ENCODE data around the gene PLA2G4E.

Gene PLA2G4E

DNA sequence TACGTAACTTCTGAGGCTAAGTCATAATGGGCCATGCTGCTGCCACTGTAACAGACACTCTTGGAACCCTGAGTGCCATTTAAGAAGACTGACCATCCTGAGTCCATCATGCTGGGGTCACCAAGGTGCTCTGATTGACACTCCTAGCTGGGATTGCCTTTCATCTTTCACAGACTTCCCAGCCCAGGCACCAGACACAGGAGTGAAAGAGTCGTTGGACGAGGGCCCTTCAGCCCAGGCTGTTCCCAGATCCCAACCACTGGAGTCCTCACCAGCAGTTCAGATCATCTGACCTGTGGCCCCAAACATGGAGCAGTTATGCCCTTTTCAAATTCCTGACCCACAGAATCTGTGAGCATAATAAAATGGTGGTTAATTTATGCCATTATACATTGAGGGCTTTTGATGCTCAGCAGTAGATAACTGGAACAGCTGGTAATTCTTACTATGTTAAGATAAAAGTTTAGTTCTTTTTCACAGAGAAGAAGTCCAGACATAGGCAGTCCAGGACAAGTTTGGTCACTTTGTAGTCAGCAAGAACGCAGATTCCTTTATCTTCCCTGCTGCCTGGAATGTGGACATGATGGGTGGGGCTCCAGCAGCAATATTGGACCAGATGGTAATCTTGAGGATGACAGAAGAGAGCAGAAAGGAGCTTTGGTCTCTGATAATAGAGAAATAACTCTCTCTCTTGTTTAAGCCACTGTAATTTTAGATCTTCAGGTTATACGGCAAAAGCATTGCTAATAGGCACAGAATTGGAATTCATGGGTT, 41.2 kb downstream of the PLA2G4E start:
- no peaks in the 10 kb centered on the region for H3K9me3 ChIP-seq (ENCODE audit: control insufficient read depth in 5 of 5, low read length in 5 of 5)
- no peak overlapping the region for H3K9ac ChIP-seq (ENCODE audit: low read length in 5 of 5)
- H3K4me3 ChIP-seq (ENCODE audit: low read depth in 1 of 5, low read length in 5 of 5), result no peak overlapping the region
- no peak overlapping the region for H3K27ac ChIP-seq (ENCODE audit: low read depth, low read length)
- H3K27me3 ChIP-seq (ENCODE audit: control insufficient read depth in 5 of 5, insufficient read depth in 4 of 5, low read length in 5 of 5), result no peaks in the 10 kb centered on the region
- no peaks in the 10 kb centered on the region for H3K36me3 ChIP-seq (ENCODE audit: control insufficient read depth in 5 of 5, insufficient read depth in 5 of 5, low read length in 5 of 5)
- H3K4me1 ChIP-seq (ENCODE audit: control insufficient read depth in 5 of 5, insufficient read depth in 5 of 5, low read length in 5 of 5), result peaks cover 0 to 14% (median 10%) of the 10 kb centered on the region in 5 donors

- no peak overlapping the region for H3K27ac ChIP-seq (ENCODE audit: low read depth, low read length)
- H3K9ac ChIP-seq (ENCODE audit: low read length in 5 of 5), result no peak overlapping the region
- H3K9me3 ChIP-seq (ENCODE audit: control insufficient read depth in 5 of 5, low read length in 5 of 5), result no peaks in the 10 kb centered on the region
- no peak overlapping the region for H3K4me3 ChIP-seq (ENCODE audit: low read depth in 1 of 5, low read length in 5 of 5)
- H3K27me3 ChIP-seq (ENCODE audit: control insufficient read depth in 5 of 5, insufficient read depth in 4 of 5, low read length in 5 of 5), result no peaks in the 10 kb centered on the region
- no peaks in the 10 kb centered on the region for H3K36me3 ChIP-seq (ENCODE audit: control insufficient read depth in 5 of 5, insufficient read depth in 5 of 5, low read length in 5 of 5)
- H3K4me1 ChIP-seq (ENCODE audit: control insufficient read depth in 5 of 5, insufficient read depth in 5 of 5, low read length in 5 of 5), result peaks cover 0 to 14% (median 10%) of the 10 kb centered on the region in 5 donors
Measured at GRCh38 chr15:41978534-41978933, 42.3 kb downstream of the PLA2G4E start.

GRCh38 chr15:41977757-41978383, 43.0 kb downstream of the PLA2G4E start:
- Histone ChIP-seq H3K4me1 (ENCODE audit: control insufficient read depth in 5 of 5, insufficient read depth in 5 of 5, low read length in 5 of 5) (peaks cover 0 to 14% (median 12%) of the 10 kb centered on the region in 5 donors), H3K4me3 (ENCODE audit: low read depth in 1 of 5, low read length in 5 of 5) (no peak overlapping the region), H3K9ac (ENCODE audit: low read length in 5 of 5) (no peak overlapping the region), H3K36me3 (ENCODE audit: control insufficient read depth in 5 of 5, insufficient read depth in 5 of 5, low read length in 5 of 5) (no peaks in the 10 kb centered on the region), H3K9me3 (ENCODE audit: control insufficient read depth in 5 of 5, low read length in 5 of 5) (no peaks in the 10 kb centered on the region), H3K27ac (ENCODE audit: low read depth, low read length) (no peak overlapping the region), H3K27me3 (ENCODE audit: control insufficient read depth in 5 of 5, insufficient read depth in 4 of 5, low read length in 5 of 5) (no peaks in the 10 kb centered on the region)

DNA sequence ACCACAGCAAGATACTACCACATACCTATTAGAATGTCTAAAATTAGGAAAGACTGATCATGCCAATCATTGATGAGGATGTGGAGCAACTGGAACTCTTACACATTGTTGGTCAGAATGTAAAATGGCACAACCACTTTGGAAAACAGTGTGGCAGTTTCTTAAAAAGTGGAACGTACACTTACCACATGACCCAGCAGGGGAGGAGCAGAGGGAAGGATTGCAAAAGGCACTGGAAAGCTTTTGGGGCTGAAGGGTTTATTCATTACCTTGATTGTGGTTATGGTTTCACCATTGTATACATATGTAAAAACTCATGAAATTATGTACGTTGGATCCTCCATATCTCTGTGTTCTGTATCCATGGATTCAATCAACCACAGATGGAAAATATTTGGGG, 45.2 kb downstream of the PLA2G4E start:
- no peak overlapping the region for H3K4me3 ChIP-seq (ENCODE audit: low read depth in 1 of 5, low read length in 5 of 5)
- no peak overlapping the region for H3K27ac ChIP-seq (ENCODE audit: low read depth, low read length)
- H3K9me3 ChIP-seq (ENCODE audit: control insufficient read depth in 5 of 5, low read length in 5 of 5), result no peaks in the 10 kb centered on the region
- no peaks in the 10 kb centered on the region for H3K36me3 ChIP-seq (ENCODE audit: control insufficient read depth in 5 of 5, insufficient read depth in 5 of 5, low read length in 5 of 5)
- no peaks in the 10 kb centered on the region for H3K27me3 ChIP-seq (ENCODE audit: control insufficient read depth in 5 of 5, insufficient read depth in 4 of 5, low read length in 5 of 5)
- no peak overlapping the region for H3K9ac ChIP-seq (ENCODE audit: low read length in 5 of 5)
- H3K4me1 ChIP-seq (ENCODE audit: control insufficient read depth in 5 of 5, insufficient read depth in 5 of 5, low read length in 5 of 5), result peaks cover 0 to 27% (median 16%) of the 10 kb centered on the region in 5 donors

DNA sequence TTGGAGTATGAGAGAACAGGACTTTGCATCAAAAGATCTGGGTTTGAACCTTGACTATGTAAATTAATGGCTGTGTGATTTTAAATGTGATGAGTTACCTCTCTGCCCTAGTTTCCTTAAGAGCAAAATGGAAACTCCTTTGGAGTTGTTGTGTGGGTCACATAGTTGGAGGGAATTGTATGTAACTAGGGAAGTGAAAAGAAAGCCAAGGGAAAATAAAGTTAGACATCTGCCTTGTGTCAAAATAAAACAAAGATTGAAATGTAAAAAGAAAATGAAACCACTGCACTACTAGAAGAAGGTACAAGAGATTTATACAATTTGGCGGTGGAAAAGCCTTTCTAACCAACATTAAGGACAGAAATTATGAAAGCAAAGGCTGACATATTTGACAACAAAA, 46.8 kb downstream of the PLA2G4E start:
- H3K4me3 ChIP-seq (ENCODE audit: low read depth in 1 of 5, low read length in 5 of 5), result no peak overlapping the region
- H3K4me1 ChIP-seq (ENCODE audit: control insufficient read depth in 5 of 5, insufficient read depth in 5 of 5, low read length in 5 of 5), result peaks cover 0 to 33% (median 25%) of the 10 kb centered on the region in 5 donors
- H3K9me3 ChIP-seq (ENCODE audit: control insufficient read depth in 5 of 5, low read length in 5 of 5), result no peaks in the 10 kb centered on the region
- no peak overlapping the region for H3K27ac ChIP-seq (ENCODE audit: low read depth, low read length)
- H3K27me3 ChIP-seq (ENCODE audit: control insufficient read depth in 5 of 5, insufficient read depth in 4 of 5, low read length in 5 of 5), result no peaks in the 10 kb centered on the region
- no peaks in the 10 kb centered on the region for H3K36me3 ChIP-seq (ENCODE audit: control insufficient read depth in 5 of 5, insufficient read depth in 5 of 5, low read length in 5 of 5)
- H3K9ac ChIP-seq (ENCODE audit: low read length in 5 of 5), result no peak overlapping the region

DNA sequence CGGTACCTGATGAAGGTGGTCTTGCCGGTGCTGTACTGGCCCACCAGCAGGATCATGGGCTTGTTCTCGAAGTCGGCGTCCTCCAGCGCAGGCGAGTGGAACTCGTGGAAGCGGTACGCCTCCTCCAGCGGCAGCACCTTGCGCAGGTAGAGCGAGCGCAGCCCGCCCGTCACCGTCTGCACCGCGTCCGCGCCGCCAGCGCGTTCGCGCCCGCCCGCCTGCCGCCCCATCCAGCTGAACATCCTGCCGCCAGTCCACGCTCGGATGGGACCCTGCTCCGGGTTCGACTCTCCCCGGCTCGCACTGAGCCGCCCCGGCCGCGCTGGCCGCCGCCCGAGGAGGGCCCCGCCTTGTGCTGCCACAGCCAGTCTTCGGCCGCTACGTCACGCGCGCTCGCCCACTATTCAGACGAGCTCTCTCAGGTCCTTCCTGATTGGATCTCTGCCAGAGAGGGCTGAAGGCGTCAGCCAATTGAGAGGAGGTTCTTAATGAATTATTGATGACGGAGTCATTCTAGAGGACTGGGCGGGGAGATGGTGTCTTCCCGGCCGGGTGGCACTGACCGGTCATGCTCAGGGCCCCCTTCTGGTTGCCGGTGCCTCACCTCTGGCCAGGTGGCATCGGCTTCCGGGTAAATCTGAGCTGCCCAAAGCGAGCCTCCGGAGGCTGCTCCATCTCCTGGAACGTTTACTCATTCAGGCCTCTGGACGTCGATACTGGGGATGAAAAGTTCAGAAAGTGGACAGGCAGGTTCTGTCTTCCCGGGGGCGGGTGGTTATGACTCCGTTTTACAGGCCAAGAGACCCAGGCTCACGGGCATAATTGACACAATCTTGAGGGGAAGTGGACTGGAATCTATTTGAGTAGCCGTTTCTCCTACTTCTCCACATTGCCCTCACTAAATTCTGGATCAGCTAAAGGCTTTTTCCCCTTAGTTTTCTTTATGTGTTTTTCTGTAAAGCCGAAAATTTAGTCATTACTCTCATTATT, 48.3 kb downstream of the PLA2G4E start, which contains the start of gene EHD4:
EHD4 (minus strand) TSS at position 305 of the 990 bp plus-strand sequence; CDS start at position 242, 63 bp downstream.
- Histone ChIP-seq H3K9ac (ENCODE audit: low read length in 5 of 5) (peak within 1 kb of the TSS; percentile 44 to 97 (median 91)), H3K9me3 (ENCODE audit: control insufficient read depth in 5 of 5, low read length in 5 of 5) (no peaks in the 10 kb centered on the region)

GRCh38 chr15:41971895-41972252, 49.0 kb downstream of the PLA2G4E start:
- Histone ChIP-seq H3K36me3 (ENCODE audit: control insufficient read depth in 5 of 5, insufficient read depth in 5 of 5, low read length in 5 of 5) (no peaks in the 10 kb centered on the region), H3K4me1 (ENCODE audit: control insufficient read depth in 5 of 5, insufficient read depth in 5 of 5, low read length in 5 of 5) (peaks cover 0 to 49% (median 46%) of the 10 kb centered on the region in 5 donors), H3K27me3 (ENCODE audit: control insufficient read depth in 5 of 5, insufficient read depth in 4 of 5, low read length in 5 of 5) (no peaks in the 10 kb centered on the region), H3K4me3 (ENCODE audit: low read depth in 1 of 5, low read length in 5 of 5) (peak overlapping the region; percentile 96 to 100 (median 98)), H3K9ac (ENCODE audit: low read length in 5 of 5) (peak overlapping the region in 4 of 5 donors; percentile 80 to 97 (median 94)), H3K27ac (ENCODE audit: low read depth, low read length) (peak overlapping the region; percentile 83), H3K9me3 (ENCODE audit: control insufficient read depth in 5 of 5, low read length in 5 of 5) (no peaks in the 10 kb centered on the region)

More for the DNA sequence above, 48.3 kb downstream of the PLA2G4E start, which contains the start of gene EHD4:
- Histone ChIP-seq H3K4me3 (ENCODE audit: low read depth in 1 of 5, low read length in 5 of 5) (peak within 1 kb of the TSS; percentile 96 to 100 (median 98)), H3K27me3 (ENCODE audit: control insufficient read depth in 5 of 5, insufficient read depth in 4 of 5, low read length in 5 of 5) (no peaks in the 10 kb centered on the region), H3K27ac (ENCODE audit: low read depth, low read length) (peak within 1 kb of the TSS; percentile 83), H3K4me1 (ENCODE audit: control insufficient read depth in 5 of 5, insufficient read depth in 5 of 5, low read length in 5 of 5) (peaks cover 0 to 45% (median 40%) of the 10 kb centered on the region in 5 donors), H3K36me3 (ENCODE audit: control insufficient read depth in 5 of 5, insufficient read depth in 5 of 5, low read length in 5 of 5) (no peaks in the 10 kb centered on the region)

DNA sequence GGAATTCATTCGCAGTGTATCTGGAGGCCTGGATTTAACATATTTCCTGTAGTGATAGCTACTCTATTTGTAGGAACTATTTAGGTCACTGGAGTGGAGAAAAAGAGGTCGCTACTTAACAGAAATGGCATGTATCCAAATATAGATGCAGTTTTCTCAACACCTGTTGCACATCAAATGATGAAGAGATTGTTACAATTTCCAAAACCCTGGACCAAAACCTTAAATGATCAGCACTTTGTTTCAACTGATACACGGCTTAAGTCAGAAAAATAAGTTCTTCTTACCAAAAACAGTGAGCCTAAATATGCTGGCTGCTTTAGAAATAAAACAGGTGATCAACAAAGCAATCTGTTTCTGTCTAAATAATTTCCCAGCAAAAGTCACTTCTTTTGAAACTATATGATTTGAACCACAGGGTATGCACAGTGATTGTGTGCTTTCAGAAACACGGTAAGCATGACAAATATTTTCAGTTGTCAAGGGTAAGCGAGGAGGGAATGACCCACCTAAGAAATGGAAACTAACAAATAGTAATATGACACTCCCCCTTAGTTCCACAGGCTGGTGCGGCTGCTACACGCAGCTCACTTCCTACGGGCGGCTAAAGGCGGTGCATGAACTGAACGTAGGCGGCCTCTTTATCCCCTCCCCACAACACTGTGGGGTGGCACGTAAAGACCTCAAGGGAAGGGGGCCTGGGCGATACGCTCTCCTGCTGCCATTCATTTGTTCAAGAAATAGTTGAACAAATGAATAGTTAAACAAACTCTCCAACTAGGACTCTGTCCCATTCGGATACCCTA, 49.5 kb downstream of the PLA2G4E start:
- Histone ChIP-seq H3K36me3 (ENCODE audit: control insufficient read depth in 5 of 5, insufficient read depth in 5 of 5, low read length in 5 of 5) (no peaks in the 10 kb centered on the region), H3K4me3 (ENCODE audit: low read depth in 1 of 5, low read length in 5 of 5) (peak overlapping the region; percentile 96 to 100 (median 98)), H3K9ac (ENCODE audit: low read length in 5 of 5) (peak overlapping the region in 4 of 5 donors; percentile 80 to 97 (median 90)), H3K4me1 (ENCODE audit: control insufficient read depth in 5 of 5, insufficient read depth in 5 of 5, low read length in 5 of 5) (peaks cover 0 to 55% (median 50%) of the 10 kb centered on the region in 5 donors), H3K27ac (ENCODE audit: low read depth, low read length) (peak overlapping the region; percentile 83), H3K9me3 (ENCODE audit: control insufficient read depth in 5 of 5, low read length in 5 of 5) (no peaks in the 10 kb centered on the region), H3K27me3 (ENCODE audit: control insufficient read depth in 5 of 5, insufficient read depth in 4 of 5, low read length in 5 of 5) (no peaks in the 10 kb centered on the region)

GRCh38 chr15:41970456-41970855, 50.4 kb downstream of the PLA2G4E start:
- Histone ChIP-seq H3K27me3 (ENCODE audit: control insufficient read depth in 5 of 5, insufficient read depth in 4 of 5, low read length in 5 of 5) (no peaks in the 10 kb centered on the region), H3K9ac (ENCODE audit: low read length in 5 of 5) (no peak overlapping the region), H3K36me3 (ENCODE audit: control insufficient read depth in 5 of 5, insufficient read depth in 5 of 5, low read length in 5 of 5) (no peaks in the 10 kb centered on the region), H3K4me3 (ENCODE audit: low read depth in 1 of 5, low read length in 5 of 5) (peak overlapping the region; percentile 20 to 100 (median 96)), H3K9me3 (ENCODE audit: control insufficient read depth in 5 of 5, low read length in 5 of 5) (no peaks in the 10 kb centered on the region), H3K27ac (ENCODE audit: low read depth, low read length) (peak overlapping the region; percentile 83), H3K4me1 (ENCODE audit: control insufficient read depth in 5 of 5, insufficient read depth in 5 of 5, low read length in 5 of 5) (peaks cover 1 to 61% (median 56%) of the 10 kb centered on the region in 5 donors)

All from subcutaneous abdominal adipose tissue (tissue), 5 donors.